Sigmoid colon (tissue), 4 donors: ENCODE measurements around the gene ARHGAP42.

Experiments used
- CTCF ChIP-seq, 4 experiments: fragments of 450-650 bp in 3 of 4; fragments of 200-600 bp in 1 of 4; IDR thresholded peaks; one replicate each; pipeline ENCODE4 v1.5.1; 2016 to 2019; ENCODE audit warnings: antibody characterized with exemption in 4 of 4, mild to moderate bottlenecking in 3 of 4, moderate library complexity in 2 of 4
- POLR2A ChIP-seq, 2 donors: fragments of 450-650 bp; IDR thresholded peaks; one replicate each; pipeline ENCODE4 v1.6.1; 2016; ENCODE audit warnings: antibody characterized with exemption in 2 of 2, mild to moderate bottlenecking in 2 of 2, moderate library complexity in 2 of 2
- POLR2AphosphoS5 ChIP-seq, 4 donors: sonication (generic); formaldehyde crosslinking; IDR thresholded peaks; one replicate each; pipeline ENCODE4 v1.6.1; 2017; ENCODE audit warnings: antibody characterized with exemption in 4 of 4

GRCh38 chr11:100849009-100849900 is 162.2 kb downstream of the ARHGAP42 start:
- TF ChIP-seq CTCF (IDR thresholded peaks at IDR 0.05) (no peak), POLR2AphosphoS5 (IDR thresholded peaks at IDR 0.05) (no peak), POLR2A (IDR thresholded peaks at IDR 0.05) (no peak)
